TTC549 (cell line): ENCODE data around the gene GTF2A1.
"Not testable (repeated sequence)": the region's sequence is repeated elsewhere in the genome, so short reads cannot be mapped to it uniquely, and the experiment has no call there.

Experiments
- FAIRE-seq: peaks from 2 replicates; lab custom pipeline; 2012; peaks lifted over from hg19 to GRCh38; lab: Jason Lieb, UNC

The GTF2A1 gene

DNA sequence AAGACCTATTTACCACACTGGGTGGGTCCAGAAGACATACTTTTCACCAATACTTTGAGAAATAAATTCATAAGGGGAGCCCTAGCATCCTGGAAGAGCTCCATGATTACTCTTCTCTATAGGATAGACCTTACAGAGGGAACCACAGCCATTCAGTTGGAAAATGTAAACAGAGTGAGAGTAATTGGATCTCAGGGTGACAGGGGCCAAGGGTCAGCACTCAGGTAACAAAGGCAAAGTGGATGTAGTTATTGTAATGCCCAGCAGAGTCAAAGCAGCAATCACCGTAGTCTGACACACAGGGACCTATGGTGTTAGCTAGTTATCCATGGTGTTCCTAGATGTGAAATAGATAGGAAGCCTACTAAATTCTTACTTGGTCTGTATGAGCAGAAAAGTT is 10.8 kb upstream of the GTF2A1 start:
- FAIRE-seq = no peak

DNA sequence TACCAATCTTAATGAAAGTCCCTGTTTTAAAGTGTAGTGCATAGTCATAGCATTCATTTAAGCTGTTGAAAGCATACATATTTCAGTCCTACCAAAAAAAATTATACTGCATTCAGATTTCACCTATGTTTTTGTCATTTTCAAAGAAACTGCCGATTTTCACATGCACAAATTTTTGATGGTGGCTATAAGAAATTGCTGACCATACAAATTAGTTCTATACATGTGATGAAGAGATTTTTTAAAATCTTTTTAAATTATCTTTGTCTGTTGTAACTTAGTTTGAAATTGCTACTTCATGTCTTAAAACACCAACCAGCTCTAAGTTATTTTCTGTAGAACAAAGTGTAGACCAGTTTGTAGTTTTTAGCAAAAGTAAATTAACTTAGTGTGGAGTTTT is 3.5 kb upstream of the GTF2A1 start:
- FAIRE-seq = no peak

DNA sequence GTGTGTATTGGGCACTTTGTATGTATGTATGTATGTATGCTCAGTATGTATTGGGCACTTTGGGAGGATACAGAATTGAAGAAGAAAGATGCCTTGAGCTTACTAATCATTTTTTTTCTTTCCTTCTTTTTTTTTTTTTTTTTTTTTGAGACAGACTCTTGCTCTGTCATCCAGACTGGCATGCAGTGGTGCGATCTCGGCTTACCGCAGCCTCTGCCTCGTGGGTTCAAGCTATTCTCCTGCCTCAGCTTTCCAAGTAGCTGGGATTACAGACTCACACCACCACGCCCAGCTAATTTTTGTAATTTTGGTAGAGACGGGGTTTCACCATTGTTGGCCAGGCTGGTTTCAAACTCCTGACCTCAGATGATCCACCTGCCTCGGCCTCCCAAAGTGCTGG is 3.0 kb upstream of the GTF2A1 start:
- not testable (repeated sequence) for FAIRE-seq

DNA sequence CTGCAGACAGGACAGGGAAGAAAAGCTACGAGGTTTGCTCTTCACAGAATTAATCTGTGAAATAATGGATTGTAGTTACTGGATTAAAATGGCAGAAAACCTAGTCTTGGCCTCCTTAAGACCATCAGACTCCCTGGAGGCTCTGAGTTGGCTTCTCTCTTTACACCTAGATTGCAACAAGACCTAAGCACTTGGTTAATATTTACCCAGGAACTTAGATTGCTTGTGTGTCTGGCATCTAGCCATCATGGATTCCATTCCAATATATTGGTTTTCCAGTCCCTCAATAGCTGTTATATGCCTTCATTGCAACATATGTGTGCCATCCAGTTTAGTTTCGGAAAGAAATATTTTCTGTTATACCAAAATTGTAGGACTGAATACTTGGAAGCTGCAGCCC is 1.9 kb upstream of the GTF2A1 start:
- no peak for FAIRE-seq

DNA sequence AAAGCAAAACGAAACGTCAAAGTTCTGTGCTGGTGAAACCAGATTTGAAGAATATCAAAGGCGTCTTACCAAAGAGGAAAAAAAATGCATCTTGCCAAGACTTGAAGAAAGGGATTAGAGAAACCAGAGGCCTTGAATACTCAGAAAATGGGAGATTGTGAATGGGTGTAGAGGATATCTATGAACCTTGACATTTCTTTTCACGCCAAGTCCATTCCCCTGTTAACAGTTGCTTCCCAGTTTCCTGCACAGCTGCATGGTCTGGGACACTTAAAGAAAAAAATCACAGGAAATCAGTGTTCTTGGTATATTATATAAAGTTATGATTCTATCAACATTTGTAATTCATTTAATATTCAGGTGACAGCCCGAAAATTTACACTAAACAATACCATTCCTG is 1.4 kb upstream of the GTF2A1 start:
- FAIRE-seq = no peak

DNA sequence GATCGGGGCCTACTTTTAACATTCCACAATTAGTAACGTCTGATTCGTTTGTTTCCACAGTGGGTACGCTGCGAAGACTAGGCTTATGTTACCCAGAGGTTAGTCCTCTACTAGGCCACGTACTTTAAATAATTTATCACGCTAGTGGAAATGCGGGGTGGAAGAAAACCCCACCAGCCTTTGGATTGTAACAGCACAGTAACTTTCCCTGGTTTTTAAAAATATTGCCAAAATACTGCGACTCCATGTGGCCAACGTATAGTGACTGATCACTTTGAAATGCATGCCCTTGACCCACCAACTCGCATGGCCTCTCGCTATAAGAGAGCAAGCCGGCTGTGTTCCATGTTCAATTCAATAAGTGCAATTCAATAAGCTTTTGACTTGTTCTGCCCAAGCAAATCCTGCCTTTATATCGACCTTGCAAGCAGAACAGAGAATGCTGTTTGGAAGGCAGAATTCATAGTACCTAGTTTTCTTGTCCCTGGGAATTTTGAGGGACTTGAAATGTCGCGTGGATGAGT is 882 bp upstream of the GTF2A1 start:
- no peak for FAIRE-seq

DNA sequence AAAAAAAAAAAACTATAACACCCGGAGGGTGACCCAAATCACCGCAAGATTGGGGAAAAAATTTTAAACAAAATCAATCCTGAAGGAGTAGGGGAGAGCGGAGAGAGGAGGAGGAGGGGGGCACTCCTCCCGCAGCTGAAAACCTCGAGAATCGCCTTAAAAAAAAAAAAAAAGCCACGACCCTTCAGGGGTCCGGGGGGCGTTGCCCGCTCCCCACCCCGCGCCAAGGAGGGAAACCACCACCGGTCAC is 254 bp downstream of the GTF2A1 start:
- no peak for FAIRE-seq

DNA sequence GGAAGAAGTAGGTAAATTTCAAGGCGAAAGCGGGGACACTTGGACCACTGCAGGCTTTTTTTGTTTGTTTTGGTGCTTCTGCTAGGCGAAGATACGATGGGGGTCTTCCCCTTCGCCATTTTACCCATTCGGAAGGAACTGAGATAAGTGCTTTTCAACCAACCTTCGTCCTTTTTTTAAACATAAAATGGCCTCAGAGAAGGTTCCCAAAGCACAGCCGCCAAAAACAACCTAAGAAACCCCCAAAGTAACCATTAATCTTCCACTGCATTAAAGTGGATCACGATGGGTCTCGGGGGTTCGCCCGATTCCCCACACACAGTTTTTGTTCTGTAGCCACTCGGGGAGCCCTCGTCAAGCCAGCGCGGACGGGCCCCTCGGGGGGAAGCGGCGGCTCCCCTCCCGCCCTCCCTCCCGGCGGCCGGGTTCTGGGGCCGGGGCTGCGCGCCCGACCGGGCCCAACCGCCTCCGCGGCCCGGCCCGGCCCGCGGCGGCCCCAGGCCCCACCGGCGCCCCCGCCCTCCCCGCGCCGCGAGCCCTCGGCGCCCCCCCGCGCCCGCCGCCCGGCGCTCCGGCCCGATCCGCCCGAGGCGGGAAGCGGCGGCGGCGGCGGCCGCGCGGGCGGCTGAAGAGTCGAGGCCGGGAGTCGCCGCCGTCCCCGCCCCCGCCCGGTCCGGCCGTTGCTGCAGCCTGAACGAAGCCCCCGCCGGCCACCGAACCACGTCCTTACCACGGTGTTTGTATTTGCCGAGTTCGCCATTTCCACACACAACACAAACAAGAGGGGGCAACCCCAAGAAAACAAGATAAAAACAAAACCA is 790 bp downstream of the GTF2A1 start:
- no peak for FAIRE-seq

DNA sequence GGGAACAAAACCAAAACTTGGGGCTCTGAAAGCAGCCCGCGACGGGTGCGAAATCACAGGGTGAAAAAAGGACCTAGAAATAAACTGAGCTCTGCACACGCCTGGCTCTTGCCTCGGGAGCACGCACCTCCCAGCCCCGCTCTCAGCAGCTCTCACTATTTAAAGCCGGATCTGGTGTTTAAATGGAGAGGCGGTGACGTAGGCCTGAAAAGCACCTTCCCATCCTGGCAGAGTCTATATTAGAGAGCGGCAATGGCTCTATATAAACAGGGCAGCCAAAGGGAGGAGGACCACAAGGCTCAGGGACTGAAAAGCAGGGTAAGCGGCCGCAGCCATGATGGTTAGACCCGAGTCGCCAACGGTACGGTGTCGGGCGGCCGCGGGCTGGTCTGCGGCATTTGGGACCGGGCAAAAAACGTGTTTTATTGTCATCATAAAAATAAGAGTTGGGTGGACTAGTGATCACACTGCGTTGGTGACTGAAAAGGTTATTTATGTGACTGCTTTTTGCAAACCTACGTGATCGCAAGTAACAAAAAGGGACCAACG is 1.5 kb downstream of the GTF2A1 start:
- FAIRE-seq = peak; percentile 89

DNA sequence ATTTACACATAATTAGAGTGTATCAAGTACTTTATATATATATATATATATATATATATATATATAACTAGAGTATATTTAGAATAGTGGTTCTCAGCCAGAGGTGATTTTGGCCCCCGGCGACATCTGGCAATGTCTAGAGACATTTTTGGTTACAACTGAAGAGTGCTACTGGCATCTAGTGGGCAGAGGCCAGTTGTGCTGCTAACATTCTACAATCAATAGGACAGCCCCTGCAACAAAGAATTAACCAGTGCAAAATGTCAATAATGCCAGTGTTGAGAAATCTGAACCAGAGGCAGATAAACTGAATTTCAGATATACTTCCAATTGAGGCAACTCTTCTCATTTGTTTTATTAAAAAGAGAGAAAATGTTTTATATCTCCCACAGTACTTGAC is 8.9 kb downstream of the GTF2A1 start:
- FAIRE-seq = no peak

DNA sequence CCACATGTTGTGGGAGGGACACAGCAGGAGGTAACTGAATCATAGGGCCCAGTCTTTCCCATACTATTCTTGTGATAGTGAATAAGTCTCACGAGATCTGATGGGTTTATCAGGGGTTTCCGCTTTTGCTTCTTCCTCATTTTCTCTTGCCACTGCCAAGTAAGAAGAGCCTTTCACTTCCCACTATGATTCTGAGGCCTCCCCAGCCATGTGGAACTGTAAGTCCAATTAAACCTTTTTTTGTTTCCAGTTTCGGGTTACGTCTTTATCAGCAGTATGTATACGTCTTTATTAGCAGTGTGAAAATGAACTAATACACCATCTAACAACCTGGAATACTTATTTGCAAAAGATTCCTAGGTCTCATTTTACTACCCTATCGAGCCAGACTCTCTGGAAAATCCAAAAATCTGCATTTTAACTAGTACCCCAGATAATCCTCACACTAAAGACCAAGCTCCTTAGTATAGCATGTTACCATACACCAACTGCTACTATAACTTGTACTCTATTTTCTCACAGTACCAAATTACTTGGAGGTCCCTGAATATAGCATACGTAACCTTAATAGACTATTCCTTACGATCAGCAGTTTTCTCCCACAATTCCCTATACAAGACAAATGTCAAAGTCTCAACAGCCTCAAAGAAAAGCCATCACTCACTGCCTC is 11.5 kb downstream of the GTF2A1 start:
- FAIRE-seq = no peak

DNA sequence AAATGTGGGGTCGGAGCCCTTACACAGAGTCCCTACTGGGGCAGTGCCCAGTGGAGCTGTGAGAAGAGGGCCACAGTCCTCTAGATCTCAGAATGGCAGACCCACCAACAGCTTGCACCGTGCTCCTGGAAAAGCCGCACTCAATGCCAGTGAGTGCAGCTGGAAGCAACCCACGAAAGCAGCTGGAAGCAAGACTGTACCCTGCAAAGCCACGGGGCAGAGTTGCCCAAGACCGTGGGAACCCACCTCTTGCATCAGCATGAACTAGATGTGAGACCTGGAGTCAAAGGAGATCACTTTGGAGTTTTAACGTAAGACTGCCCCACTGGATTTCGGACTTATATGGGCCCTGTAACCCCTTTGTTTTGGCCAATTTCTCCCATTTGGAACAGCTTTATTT is 12.3 kb downstream of the GTF2A1 start:
- FAIRE-seq = no peak

DNA sequence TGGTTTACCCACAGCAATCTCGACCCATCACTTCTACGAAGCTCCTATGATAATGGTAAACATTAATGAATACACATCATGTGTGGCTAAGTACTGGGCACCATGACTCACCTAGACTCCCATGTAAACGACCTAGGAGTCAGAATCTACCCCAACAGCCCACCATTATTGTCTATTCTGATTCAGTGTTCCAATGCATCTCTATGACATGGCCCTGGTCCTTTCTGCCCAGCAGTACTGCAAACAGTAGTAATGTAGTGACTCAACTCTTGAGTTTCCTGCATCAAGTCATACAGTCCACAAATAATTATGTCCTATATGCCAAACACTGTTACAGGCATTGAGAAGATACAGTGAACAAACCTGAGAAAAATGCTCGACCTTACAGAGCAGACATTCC is 14.6 kb downstream of the GTF2A1 start:
- FAIRE-seq = no peak

DNA sequence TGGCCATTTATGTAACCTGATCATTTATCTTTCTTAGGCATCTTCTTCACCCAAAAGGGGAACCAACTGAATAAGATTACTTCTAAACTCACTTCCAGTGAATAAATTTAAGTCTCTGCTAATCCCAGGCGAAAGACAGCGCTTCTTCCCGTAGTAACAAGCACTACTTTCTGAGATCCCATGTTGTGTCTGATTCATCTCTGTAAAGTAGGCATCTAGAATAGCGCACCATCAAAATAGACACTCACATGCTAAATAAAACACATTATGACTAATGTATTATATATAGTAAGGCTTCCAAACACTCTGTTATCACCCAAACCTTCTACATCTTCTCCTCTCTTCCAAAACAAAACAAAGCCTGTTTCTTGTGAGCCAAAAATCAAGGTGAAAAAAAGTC is 15.1 kb downstream of the GTF2A1 start:
- FAIRE-seq = no peak

DNA sequence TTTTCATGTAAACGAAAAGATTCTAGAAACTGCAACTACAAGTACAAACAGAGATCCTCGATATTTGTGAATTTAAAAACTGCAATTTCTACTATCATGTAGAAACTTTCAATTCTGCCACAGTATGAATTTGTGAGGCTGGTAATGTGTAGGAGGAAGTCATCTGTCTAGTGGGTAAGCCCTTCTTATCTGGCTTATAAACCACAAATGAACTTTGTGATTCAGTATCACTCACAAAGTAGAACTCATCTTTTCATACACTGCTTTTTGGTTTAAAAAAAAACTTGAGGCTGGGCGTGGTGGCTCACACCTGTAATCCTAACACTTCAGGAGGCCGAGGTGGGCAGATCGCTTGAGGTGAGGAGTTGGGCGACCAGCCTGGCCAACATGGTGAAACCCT is 20.7 kb downstream of the GTF2A1 start:
- FAIRE-seq = no peak

DNA sequence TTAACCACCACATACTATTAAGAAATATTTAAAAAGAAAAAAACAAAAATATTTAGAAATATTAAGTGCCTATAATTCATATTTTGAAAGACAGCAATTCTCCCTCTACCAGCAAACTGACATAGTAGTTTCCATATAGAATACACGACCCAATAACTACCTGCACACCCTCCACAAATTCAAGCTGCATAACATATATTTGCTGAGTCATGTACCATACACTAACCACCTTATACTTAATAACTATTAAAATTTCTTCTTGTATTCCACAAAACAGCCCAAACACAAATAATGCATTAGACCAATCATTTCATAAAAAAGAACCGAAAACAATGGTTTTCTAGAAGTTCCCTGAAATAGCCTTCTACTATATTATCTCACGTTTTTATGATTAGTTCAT is 21.7 kb downstream of the GTF2A1 start:
- no peak for FAIRE-seq

DNA sequence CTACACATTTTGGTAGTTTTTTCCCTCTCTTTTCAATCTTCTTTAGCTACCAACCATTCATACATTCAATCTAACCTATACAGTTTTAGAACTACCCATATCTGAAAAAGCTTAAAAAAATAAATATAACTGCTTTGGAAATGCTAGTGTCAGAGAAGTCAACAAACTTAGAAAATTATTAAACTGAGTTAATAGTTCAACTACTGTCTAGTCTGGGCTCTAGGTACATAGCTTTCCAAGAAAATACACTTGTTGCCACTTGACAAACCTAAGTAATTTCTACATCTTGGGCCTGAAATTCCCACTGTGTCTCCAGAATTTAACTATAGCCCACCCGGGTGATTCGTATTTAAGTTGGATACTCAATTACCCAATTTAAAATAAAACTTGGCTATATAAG is 22.1 kb downstream of the GTF2A1 start:
- FAIRE-seq = no peak

DNA sequence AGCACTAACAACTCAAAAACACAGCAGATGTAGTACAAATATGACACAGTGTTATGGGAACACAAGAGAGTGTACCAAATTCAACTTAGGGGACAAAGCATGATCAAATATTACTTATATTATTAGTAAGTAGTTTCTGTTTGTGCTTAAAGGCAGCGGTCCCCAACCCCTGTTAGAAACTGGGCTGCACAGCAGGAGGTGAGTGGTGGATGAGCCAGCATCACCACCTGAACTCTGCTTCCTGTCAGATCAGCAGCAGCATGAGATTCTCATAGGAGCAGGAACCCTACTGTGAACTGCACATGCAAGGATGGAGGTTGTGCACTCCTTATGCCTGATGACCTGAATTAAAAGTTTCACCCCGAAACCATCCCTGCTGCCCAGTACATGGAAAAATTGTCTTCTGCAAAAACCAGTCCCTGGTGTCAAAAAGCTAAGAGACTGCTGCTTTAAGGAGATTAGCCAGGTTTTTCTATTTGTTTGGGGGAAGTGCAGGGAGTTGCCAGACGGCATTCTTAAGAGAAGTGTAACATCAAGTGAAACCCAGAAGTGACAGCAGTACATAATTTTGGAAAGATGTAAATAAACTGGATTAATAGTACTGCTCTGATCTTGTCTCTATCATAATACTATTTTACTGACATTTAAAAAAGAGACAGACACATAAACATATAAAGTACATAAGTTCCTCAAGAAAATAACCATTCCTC is 26.7 kb downstream of the GTF2A1 start:
- no peak for FAIRE-seq

DNA sequence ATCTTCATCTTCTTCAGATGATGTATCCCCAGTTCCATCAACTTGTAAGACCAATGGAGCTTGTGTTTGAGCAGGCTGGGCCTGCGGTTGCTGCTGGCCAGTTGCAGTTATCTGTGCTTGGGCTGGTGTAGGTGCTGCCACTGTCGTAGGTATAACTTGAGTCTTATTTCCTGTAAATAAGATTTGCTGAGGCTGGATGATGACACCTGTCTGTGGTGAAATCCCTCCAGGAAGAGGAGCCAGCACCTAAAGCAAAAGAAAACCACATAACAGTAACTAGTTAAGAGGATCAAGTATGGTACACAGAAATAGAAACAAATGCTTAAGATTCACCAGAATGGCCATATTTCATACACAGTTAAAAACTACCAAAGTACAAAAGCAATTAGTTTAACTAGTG is 28.2 kb downstream of the GTF2A1 start:
- FAIRE-seq = no peak

DNA sequence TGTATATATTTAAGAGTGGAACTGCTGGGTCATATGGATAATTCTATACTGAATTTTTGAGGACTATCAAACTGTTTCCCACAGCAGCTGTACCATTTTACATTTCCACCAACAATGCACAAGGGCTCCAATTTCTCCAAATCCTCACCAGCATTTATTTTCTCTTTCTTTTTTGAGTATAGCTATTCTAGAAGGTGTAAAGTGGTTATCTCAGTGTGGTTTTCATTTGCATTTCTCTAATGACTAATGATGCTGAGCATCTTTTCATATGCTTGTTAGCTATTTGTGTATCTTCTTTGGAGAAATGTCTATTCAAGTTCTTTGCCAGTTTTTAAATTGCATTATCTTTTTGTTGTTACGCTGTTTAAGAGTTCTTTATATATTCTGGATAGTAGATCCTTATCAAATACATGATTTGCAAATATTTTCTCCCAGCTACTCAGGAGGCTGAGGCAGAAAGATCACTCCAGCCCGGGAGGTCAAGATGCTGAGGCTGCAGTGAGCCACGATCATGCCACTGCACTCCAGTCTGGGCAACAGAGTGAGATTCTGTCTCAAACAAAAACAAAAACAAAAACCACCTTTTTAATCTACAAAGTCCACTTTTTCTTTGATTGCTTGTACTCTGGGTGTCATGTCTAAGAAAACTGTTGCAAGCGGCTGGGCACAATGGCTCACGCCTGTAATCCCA is 32.8 kb downstream of the GTF2A1 start:
- FAIRE-seq = no peak

DNA sequence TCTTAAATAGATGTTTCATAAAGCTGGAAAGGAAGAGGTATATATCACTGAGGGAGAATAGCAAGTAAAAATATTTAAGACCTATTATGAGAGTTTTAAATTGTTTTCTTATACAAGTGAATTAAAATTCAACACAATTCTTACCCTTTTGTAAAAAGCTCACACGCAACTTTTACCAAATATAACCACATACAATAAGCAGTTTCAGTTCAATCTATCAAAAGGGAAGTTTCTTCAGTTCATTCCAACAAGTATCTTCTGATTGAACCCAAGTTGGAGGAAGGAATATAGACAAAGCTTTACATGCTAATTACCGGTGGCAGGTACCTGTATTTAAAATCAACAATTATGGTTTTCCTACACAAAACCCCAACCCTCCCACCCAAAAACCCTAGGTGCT is 41.1 kb downstream of the GTF2A1 start:
- FAIRE-seq = no peak

DNA sequence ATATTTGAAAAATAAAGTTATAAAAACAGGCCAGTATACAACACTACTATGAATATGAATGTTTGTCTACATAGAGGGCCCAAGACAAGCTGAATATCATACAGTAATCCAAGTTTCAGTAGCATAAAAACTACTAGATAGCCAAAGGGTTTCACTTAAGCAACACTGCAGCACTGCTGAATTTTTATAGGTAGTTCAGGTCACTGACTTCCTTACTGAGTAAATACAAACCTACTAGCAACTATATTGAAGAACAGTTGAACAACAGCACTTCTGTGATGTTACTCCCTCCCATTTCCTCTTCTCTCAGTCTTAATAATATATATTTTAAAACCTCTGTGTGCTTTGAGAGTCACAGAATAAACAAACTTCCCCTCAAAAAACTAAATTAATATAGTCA is 42.7 kb downstream of the GTF2A1 start:
- FAIRE-seq = no peak

DNA sequence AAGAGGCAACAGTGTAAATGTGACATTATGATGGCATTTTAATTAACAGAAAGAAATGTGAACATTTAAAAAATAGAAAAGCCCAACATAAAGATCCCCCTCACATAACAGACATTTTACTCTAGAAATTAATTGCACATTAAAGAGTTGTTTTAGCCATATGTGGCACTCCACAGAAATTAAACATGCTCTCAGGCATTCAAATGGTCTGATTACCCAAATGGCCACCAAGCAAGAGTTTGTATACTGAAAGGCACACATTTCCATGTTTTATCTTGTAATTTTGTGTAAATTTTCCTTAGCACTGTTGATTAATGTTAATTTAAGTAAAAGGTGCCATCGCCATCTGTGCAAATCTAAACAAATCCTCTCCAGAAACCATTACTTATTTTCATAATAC is 43.5 kb downstream of the GTF2A1 start:
- FAIRE-seq = no peak
